HL-60 (cell line): ENCODE data around the gene CDC42EP4.

Experiments used
- GABPA ChIP-seq: IDR thresholded peaks from 2 replicates; pipeline ENCODE4 v1.6.1; 2012; ENCODE audit warnings: low read depth
- POLR2AphosphoS5 ChIP-seq: IDR thresholded peaks from 2 replicates; pipeline ENCODE4 v1.6.1; 2012; ENCODE audit warnings: low read depth
- TF ChIP-seq, protein P1 (sequence below): IDR thresholded peaks from one replicate; pipeline ENCODE4 v1.5.1; 2011; ENCODE audit warnings: low read length, control low read depth, inconsistent platforms; ENCODE audit not compliant: insufficient read depth

DNA sequence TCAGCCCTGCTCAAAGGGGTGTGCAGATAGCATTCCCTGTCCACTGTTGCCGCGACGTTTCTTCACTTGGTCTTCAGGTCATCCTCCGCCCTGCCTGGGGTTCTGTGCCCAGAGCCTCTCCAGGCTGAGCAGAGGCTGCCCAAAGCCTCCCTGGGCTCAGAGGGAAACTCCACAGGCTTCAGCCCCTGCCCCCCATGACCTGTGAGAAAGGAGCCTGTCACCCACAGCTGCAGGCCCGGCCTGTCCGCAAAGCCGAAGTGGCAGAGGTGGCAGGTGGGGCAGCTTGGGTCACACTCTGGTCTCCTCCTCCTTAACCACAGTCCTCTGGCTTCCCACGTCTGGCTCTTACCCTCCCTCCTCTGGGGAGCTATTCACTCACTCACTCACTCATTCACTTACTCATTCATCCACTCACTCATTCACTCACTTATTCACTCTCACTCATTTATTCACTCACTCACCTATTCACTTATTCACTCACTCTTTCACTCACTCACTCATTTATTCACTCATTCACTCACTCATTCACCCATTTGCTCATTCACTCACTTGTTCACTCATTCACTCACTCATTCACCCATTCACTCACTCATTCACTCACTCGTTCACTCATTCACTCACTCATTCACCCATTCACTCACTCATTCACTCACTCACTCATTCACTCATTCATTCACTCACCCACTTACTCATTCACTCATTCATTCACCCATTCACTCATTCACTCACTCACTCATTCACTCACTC, 43.0 kb downstream of the CDC42EP4 start:
- TF ChIP-seq, protein P1, sequence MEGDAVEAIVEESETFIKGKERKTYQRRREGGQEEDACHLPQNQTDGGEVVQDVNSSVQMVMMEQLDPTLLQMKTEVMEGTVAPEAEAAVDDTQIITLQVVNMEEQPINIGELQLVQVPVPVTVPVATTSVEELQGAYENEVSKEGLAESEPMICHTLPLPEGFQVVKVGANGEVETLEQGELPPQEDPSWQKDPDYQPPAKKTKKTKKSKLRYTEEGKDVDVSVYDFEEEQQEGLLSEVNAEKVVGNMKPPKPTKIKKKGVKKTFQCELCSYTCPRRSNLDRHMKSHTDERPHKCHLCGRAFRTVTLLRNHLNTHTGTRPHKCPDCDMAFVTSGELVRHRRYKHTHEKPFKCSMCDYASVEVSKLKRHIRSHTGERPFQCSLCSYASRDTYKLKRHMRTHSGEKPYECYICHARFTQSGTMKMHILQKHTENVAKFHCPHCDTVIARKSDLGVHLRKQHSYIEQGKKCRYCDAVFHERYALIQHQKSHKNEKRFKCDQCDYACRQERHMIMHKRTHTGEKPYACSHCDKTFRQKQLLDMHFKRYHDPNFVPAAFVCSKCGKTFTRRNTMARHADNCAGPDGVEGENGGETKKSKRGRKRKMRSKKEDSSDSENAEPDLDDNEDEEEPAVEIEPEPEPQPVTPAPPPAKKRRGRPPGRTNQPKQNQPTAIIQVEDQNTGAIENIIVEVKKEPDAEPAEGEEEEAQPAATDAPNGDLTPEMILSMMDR, result no peak
- TF ChIP-seq POLR2AphosphoS5, result no peak
- TF ChIP-seq GABPA, result no peak
